Measurements from ENCODE around the gene ADAMTS15. TPM values are rescaled to one million over a fixed set of nuclear protein-coding genes. Genes with fewer than 3 reads are reported as not detected.

Gene ADAMTS15
- total and polyA plus RNA-seq, 2 of the 4 experiments (the other 2 are of a cell fraction) = 3.0 to 5.0 TPM

- intact Hi-C loops (cut with micrococcal nuclease) (loop anchor here (1.0 to 10.0 kb wide), 4 partner anchors 42 to 783 kb away; no protein-coding TSS in a partner anchor), dilution Hi-C loops (cut with HindIII; ENCODE audit: low sequenced_read_pairs, unreplicated experiment) (loop anchor here (25.0 kb wide), 1 partner anchor 430 kb away; no protein-coding TSS in a partner anchor), in situ Hi-C loops (cut with MboI; ENCODE audit: low sequenced_read_pairs) (no loop called here)
- Histone ChIP-seq H3K27me3 (ENCODE audit: control insufficient read depth, insufficient read depth, low read length) (peaks cover 37% of the 10 kb centered on the region), H3K4me3 (ENCODE audit: insufficient read depth, low read depth, low read length) (no peak overlapping the region), H3K79me1 (ENCODE audit: low read depth in 1 of 2, low read length in 2 of 2) (no peaks in the 10 kb centered on the region), H3K9me3 (ENCODE audit: control insufficient read depth, insufficient read depth, low read length) (no peaks in the 10 kb centered on the region; the same call in 1 of the 2 replicates), H2AFZ (replicated peaks; ENCODE audit: low read length, poor library complexity) (no peak overlapping the region), H4K91ac (ENCODE audit: insufficient read depth, low read depth, low read length) (no peak overlapping the region), H2BK15ac (ENCODE audit: low read depth, low read length) (no peak overlapping the region), H3K9me1 (ENCODE audit: insufficient read depth, low read length) (peaks cover 3% of the 10 kb centered on the region; the same call in 1 of the 2 replicates), H2BK20ac (ENCODE audit: low read depth, low read length) (no peak overlapping the region), H3K14ac (replicated peaks; ENCODE audit: low read depth, low read length) (no peak overlapping the region), H3K36me3 (ENCODE audit: control insufficient read depth, insufficient read depth, low read length) (no peaks in the 10 kb centered on the region), H2AK5ac (ENCODE audit: low read depth, low read length) (no peak overlapping the region), H3K9ac (ENCODE audit: low read depth, low read length) (no peak overlapping the region), H4K20me1 (ENCODE audit: insufficient read depth, low read length) (peaks cover 4% of the 10 kb centered on the region; the same call in 1 of the 2 replicates), H3K4ac (ENCODE audit: low read depth, low read length) (no peak overlapping the region), H2AK9ac (replicated peaks; ENCODE audit: low read depth, low read length, poor library complexity) (no peak overlapping the region), H4K5ac (ENCODE audit: low read depth, low read length) (no peak overlapping the region), H2BK5ac (ENCODE audit: low read depth, low read length, poor library complexity, severe bottlenecking) (no peak overlapping the region), H3K4me2 (ENCODE audit: low read depth, low read length) (peak overlapping the region; percentile 68; the same call in 1 of the 2 replicates), H3K18ac (ENCODE audit: low read depth, low read length) (no peak overlapping the region), H3K56ac (ENCODE audit: extremely low read depth, insufficient read depth, low read length) (no peak overlapping the region), H3K23ac (ENCODE audit: low read depth, low read length) (no peak overlapping the region), H3K4me1 (ENCODE audit: control insufficient read depth, insufficient read depth, low read length) (peaks cover 13% of the 10 kb centered on the region), H3K27ac (ENCODE audit: insufficient read depth, low read length) (no peak overlapping the region; the same call in 1 of the 2 replicates), H2BK120ac (ENCODE audit: low read depth, low read length) (no peak overlapping the region), H4K8ac (ENCODE audit: low read depth in 2 of 2, low read length in 2 of 2) (no peak overlapping the region)
- 0% methylated on average over 1 of the region's 3 CpGs; no CpG with 5 or more reads in 1 of the 2 experiments for WGBS, 2 experiments (ENCODE audit: extremely low coverage in 2 of 2, insufficient read length in 1 of 2)
- ATAC-seq (ENCODE audit: low read depth) (no peak), DNase-seq (peak; percentile 76)
- POLR2A ChIA-PET (ENCODE audit: unreplicated experiment) = no interaction called here
- no TSS peak for BruUV-seq (replicated peaks)
- CTCF ChIA-PET = interaction anchor here (0.5 to 5.4 kb wide), 8 partner anchors 12 to 466 kb away, joined by 3 to 95 read pairs (median 4); no protein-coding TSS in a partner anchor
- TF ChIP-seq, protein P1, sequence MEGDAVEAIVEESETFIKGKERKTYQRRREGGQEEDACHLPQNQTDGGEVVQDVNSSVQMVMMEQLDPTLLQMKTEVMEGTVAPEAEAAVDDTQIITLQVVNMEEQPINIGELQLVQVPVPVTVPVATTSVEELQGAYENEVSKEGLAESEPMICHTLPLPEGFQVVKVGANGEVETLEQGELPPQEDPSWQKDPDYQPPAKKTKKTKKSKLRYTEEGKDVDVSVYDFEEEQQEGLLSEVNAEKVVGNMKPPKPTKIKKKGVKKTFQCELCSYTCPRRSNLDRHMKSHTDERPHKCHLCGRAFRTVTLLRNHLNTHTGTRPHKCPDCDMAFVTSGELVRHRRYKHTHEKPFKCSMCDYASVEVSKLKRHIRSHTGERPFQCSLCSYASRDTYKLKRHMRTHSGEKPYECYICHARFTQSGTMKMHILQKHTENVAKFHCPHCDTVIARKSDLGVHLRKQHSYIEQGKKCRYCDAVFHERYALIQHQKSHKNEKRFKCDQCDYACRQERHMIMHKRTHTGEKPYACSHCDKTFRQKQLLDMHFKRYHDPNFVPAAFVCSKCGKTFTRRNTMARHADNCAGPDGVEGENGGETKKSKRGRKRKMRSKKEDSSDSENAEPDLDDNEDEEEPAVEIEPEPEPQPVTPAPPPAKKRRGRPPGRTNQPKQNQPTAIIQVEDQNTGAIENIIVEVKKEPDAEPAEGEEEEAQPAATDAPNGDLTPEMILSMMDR (conservative IDR thresholded peaks at IDR 0.05; ENCODE audit: low read depth, low read length) = no peak
- TF ChIP-seq RCOR1 (IDR thresholded peaks at IDR 0.05; ENCODE audit: insufficient replicate concordance, low read length) = no peak
- no peak for TF ChIP-seq NFE2L2 (IDR thresholded peaks at IDR 0.05; ENCODE audit: low read depth, low read length)
- no peak for TF ChIP-seq RAD21 (IDR thresholded peaks at IDR 0.05; ENCODE audit: low read length)
- no peak for TF ChIP-seq USF2 (IDR thresholded peaks at IDR 0.05; ENCODE audit: low read depth, low read length)
- TF ChIP-seq BHLHE40 (IDR thresholded peaks at IDR 0.05; ENCODE audit: low read depth, low read length) = no peak
- no peak for TF ChIP-seq SMC3 (IDR thresholded peaks at IDR 0.05; ENCODE audit: low read depth, low read length)
- TF ChIP-seq RFX5 (IDR thresholded peaks at IDR 0.05; ENCODE audit: low read depth, low read length) = no peak
- TF ChIP-seq FOS (IDR thresholded peaks at IDR 0.05; ENCODE audit: low read depth, low read length) = no peak
- TF ChIP-seq POLR2A (IDR thresholded peaks at IDR 0.05; ENCODE audit: low read depth, low read length) = no peak
- TF ChIP-seq ELK1 (IDR thresholded peaks at IDR 0.05; ENCODE audit: borderline replicate concordance, low read depth, low read length) = no peak
- TF ChIP-seq MXI1 (IDR thresholded peaks at IDR 0.05; ENCODE audit: borderline replicate concordance, low read depth, low read length) = no peak
- no peak for TF ChIP-seq CHD1 (IDR thresholded peaks at IDR 0.05; ENCODE audit: low read depth, low read length)
- TF ChIP-seq CEBPB (IDR thresholded peaks at IDR 0.05; ENCODE audit: low read depth, low read length) = no peak
- no peak; the same call in 1 of the 2 replicates for TF ChIP-seq MAFK (IDR thresholded peaks at IDR 0.05; ENCODE audit: low read depth, low read length)
- no peak for TF ChIP-seq MAZ (IDR thresholded peaks at IDR 0.05; ENCODE audit: borderline replicate concordance, low read depth, low read length)
Measured at GRCh38 chr11:130431801-130432200, 16.6 kb upstream of the ADAMTS15 start.

Measured in IMR-90 (cell line).